DOHH2 (cell line): ENCODE measurements around the gene COLEC11.
"Not testable (repeated sequence)": the region's sequence is repeated elsewhere in the genome, so short reads cannot be mapped to it uniquely, and the experiment has no call there.

Source experiments
- H3F3A ChIP-seq: fragments of 200-600 bp; sonication (generic), shearing (Covaris generic); 2 replicates; pipeline ENCODE4 v1.6.0; 2016; ENCODE audit warnings: antibody characterized with exemption, mild to moderate bottlenecking; ENCODE audit not compliant: control insufficient read depth, insufficient read depth
- H3K27ac ChIP-seq: fragments of 200-600 bp; sonication (generic); 2 replicates; pipeline ENCODE4 v1.5.1; 2014; ENCODE audit warnings: low read depth, mild to moderate bottlenecking, low read length, moderate library complexity
- H3K27me3 ChIP-seq: fragments of 200-600 bp; sonication (generic); 2 replicates; pipeline ENCODE4 v1.6.1; 2014; ENCODE audit warnings: mild to moderate bottlenecking, low read length, mixed read lengths; ENCODE audit not compliant: control insufficient read depth
- H3K36me3 ChIP-seq: fragments of 200-600 bp; sonication (generic); 2 replicates; pipeline ENCODE4 v1.6.1; 2014; ENCODE audit warnings: mild to moderate bottlenecking, low read length, moderate library complexity, mixed read lengths; ENCODE audit not compliant: control insufficient read depth
- H3K4me1 ChIP-seq: fragments of 200-600 bp; sonication (generic); 2 replicates; pipeline ENCODE4 v1.6.1; 2014; ENCODE audit warnings: mild to moderate bottlenecking, low read length, mixed read lengths; ENCODE audit not compliant: control insufficient read depth
- H3K4me2 ChIP-seq: fragments of 200-600 bp; sonication (generic); 2 replicates; pipeline ENCODE4 v1.6.0; 2014; ENCODE audit warnings: mild to moderate bottlenecking, low read length, moderate library complexity
- H3K4me3 ChIP-seq: fragments of 200-600 bp; sonication (generic); 2 replicates; pipeline ENCODE4 v1.5.1; 2014; ENCODE audit warnings: mild to moderate bottlenecking, low read length, mixed read lengths
- H3K79me2 ChIP-seq: fragments of 200-600 bp; sonication (generic); 2 replicates; pipeline ENCODE4 v1.6.1; 2014; ENCODE audit warnings: mild to moderate bottlenecking, low read length, mixed read lengths; ENCODE audit not compliant: control insufficient read depth
- H3K9me2 ChIP-seq: fragments of 200-600 bp; sonication (generic); replicated peaks from 2 replicates; pipeline ENCODE4 v1.6.1; 2014; ENCODE audit warnings: mild to moderate bottlenecking, low read length, mixed read lengths; ENCODE audit not compliant: control insufficient read depth
- H3K9me3 ChIP-seq: fragments of 200-600 bp; sonication (generic); 2 replicates; pipeline ENCODE4 v1.6.1; 2014; ENCODE audit warnings: antibody characterized with exemption, low read length, mixed read lengths; ENCODE audit not compliant: control insufficient read depth, insufficient read depth
- H4K20me1 ChIP-seq: fragments of 200-600 bp; sonication (generic); 2 replicates; pipeline ENCODE4 v1.6.0; 2014; ENCODE audit warnings: low read depth, mild to moderate bottlenecking, antibody characterized with exemption, low read length, moderate library complexity; ENCODE audit not compliant: control insufficient read depth, insufficient read depth
- CTCF ChIP-seq: fragments of 200-600 bp; sonication (generic); IDR thresholded peaks from one replicate; pipeline ENCODE4 v1.5.1; 2014; ENCODE audit warnings: antibody characterized with exemption, mild to moderate bottlenecking, low read depth, low read length; ENCODE audit not compliant: poor library complexity, severe bottlenecking
- EZH2phosphoT487 ChIP-seq: fragments of 200-600 bp; sonication (generic); IDR thresholded peaks from 2 replicates; pipeline ENCODE4 v1.6.1; 2017; ENCODE audit warnings: borderline replicate concordance, mild to moderate bottlenecking, antibody characterized with exemption, low read length, moderate library complexity, mixed read lengths

Gene COLEC11

GRCh38 chr2:3611589-3611988, 16.7 kb downstream of the COLEC11 start:
- H3K4me2 ChIP-seq, result peak overlapping the region; percentile 35
- no peak overlapping the region for H3K4me3 ChIP-seq

GRCh38 chr2:3612639-3613523, 18.0 kb downstream of the COLEC11 start:
- no peak overlapping the region for H3K4me2 ChIP-seq
- no peak overlapping the region for H3K27ac ChIP-seq
- H3K27me3 ChIP-seq, result no peaks in the 10 kb centered on the region
- TF ChIP-seq CTCF (no peak), EZH2phosphoT487 (no peak)
- 0 out of 2 replicates have a peak, but pooled peaks cover 7% of the 10 kb centered on the region for H3F3A ChIP-seq
- H3K9me2 ChIP-seq, result no peaks in the 10 kb centered on the region
- no peaks in the 10 kb centered on the region for H3K79me2 ChIP-seq
- 0 out of 2 replicates have a peak, but pooled peaks cover 4% of the 10 kb centered on the region for H3K9me3 ChIP-seq
- no peaks in the 10 kb centered on the region for H4K20me1 ChIP-seq
- H3K4me1 ChIP-seq, result peaks cover 37% of the 10 kb centered on the region
- no peaks in the 10 kb centered on the region for H3K36me3 ChIP-seq
- H3K4me3 ChIP-seq, result no peak overlapping the region

More at GRCh38 chr2:3611589-3611988, 16.7 kb downstream of the COLEC11 start:
- Histone ChIP-seq H3K9me3 (0 out of 2 replicates have a peak, but pooled peaks cover 4% of the 10 kb centered on the region), H3K36me3 (no peaks in the 10 kb centered on the region), H3F3A (0 out of 2 replicates have a peak, but pooled peaks cover 7% of the 10 kb centered on the region), H3K27ac (peak overlapping the region; percentile 79), H3K79me2 (no peaks in the 10 kb centered on the region), H4K20me1 (no peaks in the 10 kb centered on the region), H3K9me2 (no peaks in the 10 kb centered on the region), H3K27me3 (no peaks in the 10 kb centered on the region), H3K4me1 (peaks cover 40% of the 10 kb centered on the region)
- no peak for TF ChIP-seq EZH2phosphoT487
- no peak for TF ChIP-seq CTCF

GRCh38 chr2:3613524-3613905, 18.6 kb downstream of the COLEC11 start:
- TF ChIP-seq CTCF (no peak), EZH2phosphoT487 (no peak)
- Histone ChIP-seq H3K4me1 (peaks cover 31% of the 10 kb centered on the region), H3F3A (0 out of 2 replicates have a peak, but pooled peaks cover 4% of the 10 kb centered on the region), H3K4me3 (no peak overlapping the region), H3K9me2 (no peaks in the 10 kb centered on the region), H3K79me2 (no peaks in the 10 kb centered on the region), H4K20me1 (no peaks in the 10 kb centered on the region), H3K9me3 (0 out of 2 replicates have a peak, but pooled peaks cover 4% of the 10 kb centered on the region), H3K36me3 (no peaks in the 10 kb centered on the region), H3K27me3 (no peaks in the 10 kb centered on the region), H3K27ac (no peak overlapping the region), H3K4me2 (no peak overlapping the region)

- not testable (repeated sequence) for H3K27ac ChIP-seq, H3K9me2 ChIP-seq, H3F3A ChIP-seq, H3K36me3 ChIP-seq, H3K27me3 ChIP-seq, H3K79me2 ChIP-seq, H3K9me3 ChIP-seq, H3K4me2 ChIP-seq, H4K20me1 ChIP-seq, H3K4me3 ChIP-seq
- H3K4me1 ChIP-seq, result peaks cover 21% of the 10 kb centered on the region
These were observed 19.8 kb downstream of the COLEC11 start for GRCh38 chr2:3614743-3615142.

- H3K9me3 ChIP-seq, H4K20me1 ChIP-seq, H3K27ac ChIP-seq, H3K4me2 ChIP-seq, H3K4me3 ChIP-seq, H3K9me2 ChIP-seq, H3K79me2 ChIP-seq, H3K36me3 ChIP-seq, H3K27me3 ChIP-seq, H3F3A ChIP-seq: not testable (repeated sequence)
- H3K4me1 ChIP-seq, result peaks cover 11% of the 10 kb centered on the region
These were observed 20.8 kb downstream of the COLEC11 start for GRCh38 chr2:3615541-3616200.
